GM19193 (cell line): Measurements from ENCODE around the gene FMO1.

Experiments used
- POLR2A ChIP-seq: IDR thresholded peaks from 4 replicates; pipeline ENCODE4 v1.6.1; 2011; ENCODE audit not compliant: insufficient read depth, insufficient read length; ENCODE audit errors: extremely low read depth

Gene FMO1

DNA sequence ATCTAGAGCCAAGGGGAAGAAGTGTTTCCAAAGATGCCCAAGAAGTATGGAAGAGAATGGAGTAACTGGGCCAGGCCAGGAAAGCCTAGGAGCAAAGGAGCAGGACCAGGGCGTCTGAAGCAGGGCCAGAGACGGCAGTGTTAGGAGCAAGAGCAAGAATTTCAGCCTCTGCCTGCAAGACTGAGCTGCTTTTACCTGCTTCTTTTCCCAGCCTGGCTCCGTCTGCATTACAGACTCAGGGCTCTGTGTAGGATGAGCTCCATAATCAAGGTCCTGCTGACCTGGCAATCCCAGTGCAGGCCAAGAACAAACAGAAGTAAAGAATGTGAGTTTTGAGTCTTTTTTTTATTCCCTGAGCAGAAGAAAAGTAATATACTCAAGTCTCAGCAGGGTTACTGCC, 10.1 kb downstream of the FMO1 start:
- no peak for TF ChIP-seq POLR2A

- TF ChIP-seq POLR2A: no peak
These were observed 10.6 kb downstream of the FMO1 start for GRCh38 chr1:171258943-171259342.

DNA sequence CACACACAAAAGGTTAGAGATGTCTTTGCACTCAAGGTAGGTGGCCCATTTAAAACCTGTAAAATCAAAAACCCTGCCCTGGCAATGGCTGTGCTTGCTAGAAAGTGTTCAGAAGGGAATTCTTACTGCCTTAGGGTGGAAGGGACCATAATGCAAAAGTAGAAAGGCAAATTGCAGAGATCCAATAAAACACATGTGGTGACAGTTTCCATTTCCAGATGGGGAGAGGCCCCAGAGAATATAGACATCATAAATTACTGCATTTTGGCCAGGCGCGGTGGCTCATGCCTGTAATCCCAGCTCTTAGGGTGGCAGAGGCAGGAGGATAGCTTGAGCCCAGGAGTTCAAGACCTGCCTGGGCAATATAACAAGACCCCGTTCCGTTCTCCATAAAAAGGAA, 13.0 kb downstream of the FMO1 start:
- TF ChIP-seq POLR2A: no peak

GRCh38 chr1:171263901-171264300, 15.6 kb downstream of the FMO1 start:
- TF ChIP-seq POLR2A: no peak

- TF ChIP-seq POLR2A: no peak
These were observed 17.4 kb downstream of the FMO1 start for GRCh38 chr1:171265686-171266085.

- TF ChIP-seq POLR2A: no peak
These were observed 18.6 kb downstream of the FMO1 start for GRCh38 chr1:171266930-171267329.

DNA sequence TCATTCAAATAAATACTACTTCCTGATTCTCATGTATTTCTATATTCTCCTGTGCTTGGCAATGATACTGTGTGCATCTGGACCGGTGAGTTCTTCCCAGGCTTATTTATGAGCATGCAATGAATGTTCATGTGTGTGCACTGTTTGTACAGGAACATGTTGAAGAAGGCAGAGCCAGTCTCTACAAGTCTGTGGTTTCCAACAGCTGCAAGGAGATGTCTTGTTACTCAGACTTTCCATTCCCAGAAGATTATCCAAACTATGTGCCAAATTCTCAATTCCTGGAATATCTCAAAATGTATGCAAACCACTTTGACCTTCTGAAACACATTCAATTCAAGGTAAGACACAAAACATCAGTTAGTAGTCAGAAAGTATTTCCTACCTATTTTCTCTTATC, 19.1 kb downstream of the FMO1 start:
- TF ChIP-seq POLR2A: no peak

DNA sequence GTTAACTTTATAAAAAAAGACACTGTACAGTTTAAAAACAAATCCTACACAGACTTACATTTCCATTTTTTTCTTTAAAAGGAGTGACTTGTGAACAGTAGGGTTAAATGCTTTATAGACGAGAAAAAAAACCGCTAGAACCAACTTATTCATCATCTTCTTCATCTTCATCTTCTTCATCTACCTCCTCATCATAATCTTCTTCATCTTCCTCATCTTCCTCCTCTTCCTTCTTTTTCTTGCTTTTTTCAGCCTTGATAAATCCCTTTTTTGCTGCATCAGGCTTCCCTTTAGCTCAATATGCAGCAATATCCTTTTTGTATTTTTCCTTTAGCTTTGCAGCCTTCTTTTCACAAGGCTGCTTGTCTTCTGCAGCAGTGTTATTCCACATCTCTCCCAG, 22.5 kb downstream of the FMO1 start:
- TF ChIP-seq POLR2A: no peak

DNA sequence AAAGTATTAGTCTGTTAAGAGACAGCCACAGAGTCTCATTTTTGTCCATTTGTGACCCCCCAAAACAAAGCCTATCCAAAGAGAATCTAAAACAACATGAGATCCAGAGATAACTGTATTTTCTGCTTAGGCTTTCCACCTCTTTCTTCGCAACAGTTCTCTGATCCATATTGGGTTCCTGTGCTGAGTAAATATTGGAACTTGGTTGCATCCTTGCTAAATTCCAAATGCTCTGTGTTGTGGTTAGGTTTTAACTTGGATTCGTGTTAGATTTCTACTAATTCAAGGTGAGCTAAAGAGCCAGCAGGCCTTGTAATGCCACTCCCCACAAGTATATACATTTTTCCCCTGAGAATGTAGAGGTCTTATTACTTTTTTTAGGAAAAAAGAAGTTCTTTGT, 29.2 kb downstream of the FMO1 start:
- no peak for TF ChIP-seq POLR2A

DNA sequence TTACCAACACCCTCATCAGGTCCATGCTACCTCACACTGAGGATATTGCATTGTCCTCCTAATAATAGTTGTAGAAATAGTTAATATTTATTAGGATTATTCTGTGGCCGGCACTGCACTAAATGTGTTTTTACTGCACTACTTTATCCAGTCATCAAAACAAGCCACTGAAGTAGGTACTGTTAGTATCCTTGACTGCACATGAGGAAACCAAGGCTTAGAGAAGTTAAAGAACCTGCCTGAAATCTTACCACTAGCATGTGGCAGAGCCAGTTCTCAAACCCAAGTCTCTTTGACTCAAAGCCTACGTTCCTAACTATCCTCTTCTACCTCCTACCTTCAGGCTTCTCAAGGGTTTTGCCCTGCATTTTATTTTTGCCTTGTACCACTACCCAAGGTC, 30.9 kb downstream of the FMO1 start:
- TF ChIP-seq POLR2A: no peak

- no peak for TF ChIP-seq POLR2A
These were observed 31.4 kb downstream of the FMO1 start for GRCh38 chr1:171279678-171280077.

- TF ChIP-seq POLR2A: no peak
These were observed 32.3 kb downstream of the FMO1 start for GRCh38 chr1:171280599-171280998.

- no peak for TF ChIP-seq POLR2A
These were observed 37.9 kb downstream of the FMO1 start for GRCh38 chr1:171286032-171286705.

DNA sequence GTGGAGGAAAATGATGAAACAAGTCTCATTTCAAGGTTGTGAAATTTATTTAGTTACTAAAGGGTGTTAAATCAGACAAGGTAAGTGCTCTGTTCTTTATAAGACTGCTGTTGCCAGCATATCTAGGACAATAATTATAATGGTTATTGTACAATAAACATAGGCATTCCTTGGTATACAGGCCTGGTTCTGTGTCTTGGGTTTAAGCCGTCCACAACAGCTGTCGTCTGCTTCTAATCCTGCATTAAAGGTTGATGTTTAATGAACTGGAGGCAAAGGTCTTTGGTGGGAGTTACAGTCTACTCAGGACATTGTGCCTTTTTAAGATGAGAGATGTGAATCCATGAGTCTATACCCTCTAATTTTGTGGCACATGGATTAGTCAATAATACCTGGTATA, 42.3 kb downstream of the FMO1 start:
- no peak for TF ChIP-seq POLR2A

GRCh38 chr1:171292799-171293198, 44.5 kb downstream of the FMO1 start:
- TF ChIP-seq POLR2A: no peak

DNA sequence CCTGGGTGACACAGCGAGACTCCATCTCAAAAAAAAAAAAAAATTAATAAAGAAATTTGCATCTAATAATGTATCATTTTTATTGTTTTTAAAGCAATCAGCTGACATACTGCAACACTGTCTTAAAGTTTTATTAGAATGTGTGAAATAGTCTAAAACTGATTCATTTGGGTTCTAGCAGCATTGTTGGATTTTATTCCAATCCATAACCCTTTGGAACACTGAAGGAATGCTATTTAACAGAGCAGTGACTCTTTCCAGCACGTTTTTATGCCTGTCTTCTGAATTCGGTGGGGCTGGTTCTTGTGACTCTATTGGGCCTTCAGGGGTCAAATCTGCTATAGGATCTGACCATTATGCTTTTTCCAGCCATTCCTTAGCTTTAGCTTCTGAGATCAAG, 47.5 kb downstream of the FMO1 start:
- no peak for TF ChIP-seq POLR2A

DNA sequence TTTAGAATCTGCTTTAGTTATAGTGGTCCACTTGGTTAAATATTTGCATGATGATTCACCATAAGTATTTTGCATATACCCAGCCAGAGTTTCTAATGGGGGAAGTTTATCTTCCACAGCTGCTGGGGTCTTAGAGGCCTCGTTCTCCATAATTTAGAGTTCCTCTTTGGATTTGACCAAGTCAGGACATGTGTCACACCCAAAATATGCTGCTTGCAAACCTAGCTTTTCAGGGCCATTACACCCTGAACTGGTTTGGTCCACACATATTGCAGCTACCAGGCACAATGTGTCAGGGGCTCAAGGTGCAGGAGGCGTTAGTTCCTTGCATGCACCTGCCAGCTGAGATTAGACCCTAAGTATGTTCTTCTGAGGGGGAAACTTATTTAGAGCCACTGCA, 48.6 kb downstream of the FMO1 start:
- no peak for TF ChIP-seq POLR2A
